ENCODE data around the gene GRIP2.

GRIP2 gene

DNA sequence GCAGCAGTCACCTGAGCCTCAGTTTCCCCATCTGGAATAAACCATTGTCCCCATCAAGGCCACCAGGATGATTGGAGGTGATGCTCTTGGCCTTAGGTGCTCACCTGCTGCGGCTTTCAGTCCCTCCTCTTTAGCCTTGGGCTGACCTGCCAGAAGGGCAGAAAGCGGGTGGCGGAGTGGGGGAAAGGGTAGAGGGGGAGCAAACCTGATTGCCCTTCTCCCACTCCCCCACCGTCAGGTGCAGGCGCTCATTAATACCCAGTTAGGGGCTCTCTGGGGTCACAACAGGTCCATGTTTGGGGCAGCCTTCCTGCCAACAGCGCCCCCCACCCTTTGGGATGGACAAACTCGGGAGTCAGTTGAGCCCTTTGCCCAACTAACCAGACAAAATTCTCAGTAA is 50.5 kb downstream of the GRIP2 start (continued):
- TF ChIP-seq ZBTB44 (tag by site-specific recombination; IDR thresholded peaks at IDR 0.05) (no peak), ZNF2 (tag by site-specific recombination; IDR thresholded peaks at IDR 0.05) (no peak), ZNF221 (tag by site-specific recombination; IDR thresholded peaks at IDR 0.05; ENCODE audit: borderline replicate concordance) (no peak), ZBTB21 (tag by site-specific recombination; IDR thresholded peaks at IDR 0.05) (no peak), ZNF214 (tag by site-specific recombination; IDR thresholded peaks at IDR 0.05; ENCODE audit: borderline replicate concordance) (no peak), GLI2 (tag by site-specific recombination; IDR thresholded peaks at IDR 0.05; ENCODE audit: borderline replicate concordance, low read depth) (no peak), ZNF266 (tag by site-specific recombination; IDR thresholded peaks at IDR 0.05; ENCODE audit: low read depth) (no peak)
- TF ChIP-seq, protein P1, sequence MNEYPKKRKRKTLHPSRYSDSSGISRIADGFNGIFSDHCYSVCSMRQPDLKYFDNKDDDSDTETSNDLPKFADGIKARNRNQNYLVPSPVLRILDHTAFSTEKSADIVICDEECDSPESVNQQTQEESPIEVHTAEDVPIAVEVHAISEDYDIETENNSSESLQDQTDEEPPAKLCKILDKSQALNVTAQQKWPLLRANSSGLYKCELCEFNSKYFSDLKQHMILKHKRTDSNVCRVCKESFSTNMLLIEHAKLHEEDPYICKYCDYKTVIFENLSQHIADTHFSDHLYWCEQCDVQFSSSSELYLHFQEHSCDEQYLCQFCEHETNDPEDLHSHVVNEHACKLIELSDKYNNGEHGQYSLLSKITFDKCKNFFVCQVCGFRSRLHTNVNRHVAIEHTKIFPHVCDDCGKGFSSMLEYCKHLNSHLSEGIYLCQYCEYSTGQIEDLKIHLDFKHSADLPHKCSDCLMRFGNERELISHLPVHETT (tag by site-specific recombination; IDR thresholded peaks at IDR 0.05), result no peak

GRCh38 chr3:14488286-14489041 is 51.7 kb downstream of the GRIP2 start:
- Histone ChIP-seq H3K9me3 (ENCODE audit: control insufficient read depth, insufficient read depth, low read depth, low read length) (no peaks in the 10 kb centered on the region), H3K27ac (ENCODE audit: extremely low read depth, low read depth, low read length) (no peak overlapping the region), H3K4me1 (ENCODE audit: control insufficient read depth, insufficient read depth, low read length) (no peaks in the 10 kb centered on the region), H3K36me3 (ENCODE audit: control insufficient read depth in 2 of 2, insufficient read depth in 1 of 2, low read length in 2 of 2) (peaks cover 2 to 12% of the 10 kb centered on the region in 2 experiments; a peak in 2 of 3 replicates), H3K4me3 (ENCODE audit: low read depth, low read length) (no peak overlapping the region)
- CTCF ChIA-PET, result interaction anchor here (0.6 to 1.3 kb wide), 2 partner anchors 227 to 285 kb away, joined by 3 to 5 read pairs; no protein-coding TSS in a partner anchor
- POLR2A ChIA-PET, result interaction anchor here (1.1 kb wide), 1 partner anchor 8 kb away, joined by 3 read pairs; no protein-coding TSS in a partner anchor
- TF ChIP-seq ZNF677 (tag by site-specific recombination; IDR thresholded peaks at IDR 0.05) (no peak), GLIS1 (tag by site-specific recombination; IDR thresholded peaks at IDR 0.05) (0 out of 2 replicates have a peak, but pooled peaks have one; percentile 18), ZBTB20 (tag by site-specific recombination; IDR thresholded peaks at IDR 0.05) (0 out of 2 replicates have a peak, but pooled peaks have one; percentile 16), ZSCAN4 (tag by site-specific recombination; IDR thresholded peaks at IDR 0.05) (no peak), ZBTB17 (tag by site-specific recombination; IDR thresholded peaks at IDR 0.05) (peak; percentile 63), PRDM10 (tag by site-specific recombination; IDR thresholded peaks at IDR 0.05) (peak; percentile 35; the same call in 1 of the 2 replicates)
